H9 (cell line): Measurements from ENCODE around the gene RUSF1. TPM values are rescaled to one million over a fixed set of nuclear protein-coding genes. Genes with fewer than 3 reads are reported as not detected.
"Not testable (repeated sequence)": the region's sequence is repeated elsewhere in the genome, so short reads cannot be mapped to it uniquely, and the experiment has no call there.

Experiments
- DNase-seq: peaks from one replicate; pipeline ENCODE4 v3.0.0-alpha.2; 2017
- H2AFZ ChIP-seq: one replicate; pipeline ENCODE4 v1.6.1; 2013; ENCODE audit warnings: mild to moderate bottlenecking, low read length, control low read depth, moderate library complexity
- H2AK5ac ChIP-seq: 2 replicates; pipeline ENCODE4 v1.6.1; 2013; ENCODE audit warnings: low read length, control low read depth, mixed read lengths; ENCODE audit not compliant: insufficient read length
- H2BK120ac ChIP-seq: one replicate; pipeline ENCODE4 v1.6.1; 2013; ENCODE audit warnings: low read depth, mild to moderate bottlenecking, low read length, control low read depth, inconsistent platforms; ENCODE audit not compliant: poor library complexity, severe bottlenecking
- H2BK12ac ChIP-seq: 2 replicates; pipeline ENCODE4 v1.6.1; 2013; ENCODE audit warnings: low read length, control low read depth, mixed read lengths, low read depth; ENCODE audit not compliant: insufficient read length
- H2BK15ac ChIP-seq: 2 replicates; pipeline ENCODE4 v1.6.1; 2013; ENCODE audit warnings: low read depth, low read length, control low read depth
- H2BK20ac ChIP-seq: one replicate; pipeline ENCODE4 v1.6.1; 2013; ENCODE audit warnings: low read depth, mild to moderate bottlenecking, low read length, control low read depth, inconsistent platforms; ENCODE audit not compliant: poor library complexity, severe bottlenecking
- H2BK5ac ChIP-seq: 2 replicates; pipeline ENCODE4 v1.6.1; 2013; ENCODE audit warnings: low read length, control low read depth, mixed read lengths; ENCODE audit not compliant: insufficient read length
- H3K14ac ChIP-seq: 2 replicates; pipeline ENCODE4 v1.6.1; 2013; ENCODE audit warnings: low read length, control low read depth; ENCODE audit not compliant: insufficient read depth
- H3K18ac ChIP-seq: 2 replicates; pipeline ENCODE4 v1.6.1; 2013; ENCODE audit warnings: low read depth, mild to moderate bottlenecking, mixed read lengths, low read length, control low read depth; ENCODE audit not compliant: insufficient read length
- H3K23ac ChIP-seq: 2 replicates; pipeline ENCODE4 v1.6.1; 2013; ENCODE audit warnings: low read length, control low read depth, mixed read lengths, low read depth; ENCODE audit not compliant: insufficient read length
- H3K23me2 ChIP-seq: 2 replicates; pipeline ENCODE4 v1.6.1; 2013; ENCODE audit warnings: low read depth, mild to moderate bottlenecking, mixed read lengths, low read length, control low read depth; ENCODE audit not compliant: insufficient read length, poor library complexity, severe bottlenecking
- H3K27ac ChIP-seq: 2 replicates; pipeline ENCODE4 v1.5.1; 2013; ENCODE audit warnings: low read length, control low read depth, mixed read lengths, low read depth; ENCODE audit not compliant: insufficient read length
- H3K27me3 ChIP-seq: 2 replicates; pipeline ENCODE4 v1.6.1; 2013; ENCODE audit warnings: low read length, control low read depth, inconsistent platforms; ENCODE audit not compliant: insufficient read depth
- H3K4ac ChIP-seq: 2 replicates; pipeline ENCODE4 v1.6.1; 2013; ENCODE audit warnings: low read depth, mild to moderate bottlenecking, control low read depth, inconsistent platforms, low read length, moderate library complexity
- H3K4me1 ChIP-seq: 2 replicates; pipeline ENCODE4 v1.6.1; 2013; ENCODE audit warnings: low read length, control low read depth, inconsistent platforms; ENCODE audit not compliant: insufficient read depth
- H3K4me2 ChIP-seq: 2 replicates; pipeline ENCODE4 v1.6.1; 2013; ENCODE audit warnings: low read length, control low read depth, mixed read lengths; ENCODE audit not compliant: insufficient read length, insufficient read depth
- H3K56ac ChIP-seq: 2 replicates; pipeline ENCODE4 v1.6.1; 2013; ENCODE audit warnings: low read depth, mild to moderate bottlenecking, mixed read lengths, low read length, control low read depth; ENCODE audit not compliant: insufficient read length
- H3K79me1 ChIP-seq: 2 replicates; pipeline ENCODE4 v1.6.1; 2013; ENCODE audit warnings: low read depth, mild to moderate bottlenecking, moderate library complexity, low read length, control low read depth, inconsistent platforms; ENCODE audit not compliant: insufficient read depth, poor library complexity, severe bottlenecking
- H3K79me2 ChIP-seq: 2 replicates; pipeline ENCODE4 v1.6.1; 2013; ENCODE audit warnings: low read length, control low read depth, inconsistent platforms; ENCODE audit not compliant: insufficient read depth
- H3K9ac ChIP-seq: 2 replicates; pipeline ENCODE4 v1.6.1; 2013; ENCODE audit warnings: low read length, control low read depth, mixed read lengths; ENCODE audit not compliant: insufficient read length; ENCODE audit errors: extremely low read depth
- H3K9me3 ChIP-seq: one replicate; pipeline ENCODE4 v1.6.1; 2013; ENCODE audit warnings: low read depth, low read length, inconsistent platforms; ENCODE audit not compliant: control insufficient read depth
- H3T11ph ChIP-seq: one replicate; pipeline ENCODE4 v1.6.1; 2013; ENCODE audit warnings: mild to moderate bottlenecking, low read length, control low read depth, inconsistent platforms
- H4K20me1 ChIP-seq: one replicate; pipeline ENCODE4 v1.6.1; 2013; ENCODE audit not compliant: control insufficient read depth, insufficient read length, insufficient read depth
- H4K5ac ChIP-seq: 2 replicates; pipeline ENCODE4 v1.6.1; 2013; ENCODE audit warnings: low read depth, mild to moderate bottlenecking, mixed read lengths, low read length, control low read depth; ENCODE audit not compliant: insufficient read length
- H4K8ac ChIP-seq: replicated peaks from 2 replicates; pipeline ENCODE4 v1.6.1; 2013; ENCODE audit warnings: low read length, control low read depth, mixed read lengths, low read depth; ENCODE audit not compliant: insufficient read length
- H4K91ac ChIP-seq: 2 replicates; pipeline ENCODE4 v1.6.1; 2013; ENCODE audit warnings: low read depth, mild to moderate bottlenecking, moderate library complexity, mixed read lengths, low read length, control low read depth; ENCODE audit not compliant: insufficient read length
- H3K27ac Mint-ChIP-seq, 3 experiments: 2 replicates in 2 of 3; 3 replicates in 1 of 3; pipeline ENCODE4 v1.8.0; 2020 to 2021; ENCODE audit warnings: mixed read lengths in 3 of 3, mild to moderate bottlenecking in 1 of 3, moderate library complexity in 1 of 3
- H3K27me3 Mint-ChIP-seq: 2 replicates; pipeline ENCODE4 v1.8.0; 2021; ENCODE audit warnings: low read depth, mild to moderate bottlenecking, moderate library complexity, mixed read lengths
- H3K36me3 Mint-ChIP-seq, 3 experiments: 2 replicates in 2 of 3; 3 replicates in 1 of 3; pipeline ENCODE4 v1.8.0; 2020 to 2021; ENCODE audit warnings: low read depth in 3 of 3, mixed read lengths in 3 of 3; ENCODE audit not compliant: insufficient read depth in 1 of 3
- H3K4me1 Mint-ChIP-seq, 2 experiments: 2 replicates each; pipeline ENCODE4 v1.8.0; 2020; ENCODE audit warnings: mixed read lengths in 2 of 2
- H3K4me3 Mint-ChIP-seq, 2 experiments: 2 replicates in 1 of 2; 3 replicates in 1 of 2; pipeline ENCODE4 v1.8.0; 2020 to 2021; ENCODE audit warnings: mild to moderate bottlenecking in 2 of 2, mixed read lengths in 2 of 2, moderate library complexity in 1 of 2
- H3K9me3 Mint-ChIP-seq, 2 experiments: 2 replicates in 1 of 2; 3 replicates in 1 of 2; pipeline ENCODE4 v1.8.0; 2020; ENCODE audit warnings: mild to moderate bottlenecking in 2 of 2, mixed read lengths in 2 of 2, moderate library complexity in 1 of 2
- CTCF ChIP-seq: fragments of 200-600 bp; sonication (generic); conservative IDR thresholded peaks from 3 replicates; pipeline ENCODE4 v1.8.0; 2021; ENCODE audit warnings: antibody characterized with exemption, mild to moderate bottlenecking
- whole genome bisulfite sequencing: extraction: QIAGEN DNeasy Blood & Tissue Kit; methylation state at CpG from one replicate; pipeline ENCODE4 v1.1.7; 2013; ENCODE audit warnings: missing lambda C conversion rate, low lambda C conversion rate, mixed read lengths; ENCODE audit not compliant: insufficient read length; ENCODE audit errors: extremely low coverage; 5-methylcytosine and 5-hydroxymethylcytosine counted together
- total RNA-seq: library from RNA; stranded (reverse); gene quantifications from 2 replicates; pipeline ENCODE4 v1.2.1, GENCODE V29; 2021

RUSF1 gene
- total RNA-seq, 1 experiment from 2014 or later = 33.4 TPM

GRCh38 chr16:31525113-31525512 is 16.9 kb upstream of the RUSF1 start:
- Mint-ChIP-seq H3K4me1 (peaks cover 19 to 31% of the 10 kb centered on the region in 2 experiments), H3K27ac (no peak overlapping the region), H3K27me3 (peaks cover 24% of the 10 kb centered on the region), H3K36me3 (no peaks in the 10 kb centered on the region; a peak in 1 of 7 replicates), H3K4me3 (no peak overlapping the region), H3K9me3 (no peaks in the 10 kb centered on the region; a peak in 1 of 5 replicates)
- no peak overlapping the region for H3T11ph ChIP-seq
- H4K91ac ChIP-seq = no peak overlapping the region
- H3K23ac ChIP-seq = no peak overlapping the region
- no peak overlapping the region for H3K18ac ChIP-seq
- H3K23me2 ChIP-seq = peaks cover 17% of the 10 kb centered on the region
- no peak overlapping the region for H4K5ac ChIP-seq
- no peak for DNase-seq
- no peaks in the 10 kb centered on the region for H3K9me3 ChIP-seq
- peaks cover 9% of the 10 kb centered on the region; the same call in 1 of the 2 replicates for H3K4me1 ChIP-seq
- no peak overlapping the region for H2AFZ ChIP-seq
- H3K4ac ChIP-seq = no peak overlapping the region
- no peak overlapping the region for H2BK15ac ChIP-seq
- no peaks in the 10 kb centered on the region for H3K79me2 ChIP-seq
- peaks cover 10% of the 10 kb centered on the region; the same call in 1 of the 2 replicates for H3K27me3 ChIP-seq
- no peak overlapping the region for H3K9ac ChIP-seq
- no peak overlapping the region for H4K8ac ChIP-seq
- no peak overlapping the region for H2BK20ac ChIP-seq
- WGBS = no CpG with 5 or more reads among the region's 3 CpGs
- H2BK12ac ChIP-seq = no peak overlapping the region
- no peak overlapping the region for H2BK120ac ChIP-seq
- no peak overlapping the region for H3K4me2 ChIP-seq
- no peaks in the 10 kb centered on the region for H3K79me1 ChIP-seq
- no peak overlapping the region for H3K14ac ChIP-seq
- H4K20me1 ChIP-seq = no peaks in the 10 kb centered on the region
- H3K56ac ChIP-seq = no peak overlapping the region
- no peak for TF ChIP-seq CTCF
- no peak overlapping the region for H2AK5ac ChIP-seq
- H3K27ac ChIP-seq = no peak overlapping the region
- no peak overlapping the region for H2BK5ac ChIP-seq

GRCh38 chr16:31523768-31524167 is 15.6 kb upstream of the RUSF1 start:
- peaks cover 13% of the 10 kb centered on the region for H3K27me3 Mint-ChIP-seq
- not testable (repeated sequence) for H4K20me1 ChIP-seq, H3K4me1 ChIP-seq, H4K8ac ChIP-seq, H3K9me3 Mint-ChIP-seq, H3K27ac ChIP-seq, H3K79me1 ChIP-seq, H3K23me2 ChIP-seq, H3K23ac ChIP-seq, H3K18ac ChIP-seq, H2BK15ac ChIP-seq, H3K4me2 ChIP-seq, H3T11ph ChIP-seq, H2BK12ac ChIP-seq, H3K27ac Mint-ChIP-seq, DNase-seq, H3K9ac ChIP-seq, H4K5ac ChIP-seq, H3K4me3 Mint-ChIP-seq, H3K36me3 Mint-ChIP-seq, H2AFZ ChIP-seq, H3K4ac ChIP-seq, H4K91ac ChIP-seq, H3K9me3 ChIP-seq, H3K27me3 ChIP-seq, H3K14ac ChIP-seq, H3K79me2 ChIP-seq, H2BK20ac ChIP-seq, H2BK120ac ChIP-seq, H3K56ac ChIP-seq, H2BK5ac ChIP-seq, H2AK5ac ChIP-seq
- peaks cover 20 to 22% of the 10 kb centered on the region in 2 experiments for H3K4me1 Mint-ChIP-seq
- WGBS = no CpG with 5 or more reads among the region's 6 CpGs
